Neutrophil (primary cell): Measurements from ENCODE around the gene EBPL.

Experiments used
- H3K27ac ChIP-seq: fragments of 200-600 bp; sonication (generic); 2 replicates; pipeline ENCODE4 v1.5.1; 2016; ENCODE audit warnings: mild to moderate bottlenecking, moderate library complexity
- H3K27me3 ChIP-seq: fragments of 200-600 bp; sonication (generic); 2 replicates; pipeline ENCODE4 v1.6.0; 2016; ENCODE audit warnings: mild to moderate bottlenecking
- H3K36me3 ChIP-seq: fragments of 200-600 bp; sonication (generic); 2 replicates; pipeline ENCODE4 v1.5.1; 2017
- H3K4me1 ChIP-seq, 2 experiments: fragments of 200-600 bp in 1 of 2; sonication (generic) in 1 of 2; 1 replicate in 1 of 2; 2 replicates in 1 of 2; pipeline versions ENCODE4 v1.5.1 to v1.6.1; 2013 to 2016; ENCODE audit warnings: low read depth in 1 of 2, low read length in 1 of 2, mild to moderate bottlenecking in 1 of 2, moderate library complexity in 1 of 2; ENCODE audit not compliant: control insufficient read depth in 1 of 2, insufficient read depth in 1 of 2
- H3K4me3 ChIP-seq, 2 experiments: fragments of 200-600 bp in 1 of 2; sonication (generic) in 1 of 2; 1 replicate in 1 of 2; 2 replicates in 1 of 2; pipeline ENCODE4 v1.5.1; 2013 to 2016; ENCODE audit warnings: low read depth in 1 of 2, low read length in 1 of 2, mild to moderate bottlenecking in 1 of 2, moderate library complexity in 1 of 2
- H3K9me3 ChIP-seq: fragments of 200-600 bp; sonication (generic); 2 replicates; pipeline ENCODE4 v1.5.1; 2016
- TF ChIP-seq, protein P1 (sequence below): fragments of 200-600 bp; sonication (generic); IDR thresholded peaks from 2 replicates; pipeline ENCODE4 v1.5.1; 2016; ENCODE audit warnings: antibody characterized with exemption

The EBPL gene

GRCh38 chr13:49681842-49682435 lies 9.3 kb downstream of the EBPL start:
- Histone ChIP-seq H3K27me3 (no peaks in the 10 kb centered on the region), H3K4me3 (no peak overlapping the region), H3K9me3 (no peaks in the 10 kb centered on the region)

GRCh38 chr13:49679246-49679645 lies 12.0 kb downstream of the EBPL start:
- no peaks in the 10 kb centered on the region for H3K4me1 ChIP-seq
- H3K27ac ChIP-seq = no peak overlapping the region
- H3K36me3 ChIP-seq = no peaks in the 10 kb centered on the region
- no peaks in the 10 kb centered on the region for H3K9me3 ChIP-seq
- no peak overlapping the region for H3K4me3 ChIP-seq
- H3K27me3 ChIP-seq = no peaks in the 10 kb centered on the region
- TF ChIP-seq, protein P1, sequence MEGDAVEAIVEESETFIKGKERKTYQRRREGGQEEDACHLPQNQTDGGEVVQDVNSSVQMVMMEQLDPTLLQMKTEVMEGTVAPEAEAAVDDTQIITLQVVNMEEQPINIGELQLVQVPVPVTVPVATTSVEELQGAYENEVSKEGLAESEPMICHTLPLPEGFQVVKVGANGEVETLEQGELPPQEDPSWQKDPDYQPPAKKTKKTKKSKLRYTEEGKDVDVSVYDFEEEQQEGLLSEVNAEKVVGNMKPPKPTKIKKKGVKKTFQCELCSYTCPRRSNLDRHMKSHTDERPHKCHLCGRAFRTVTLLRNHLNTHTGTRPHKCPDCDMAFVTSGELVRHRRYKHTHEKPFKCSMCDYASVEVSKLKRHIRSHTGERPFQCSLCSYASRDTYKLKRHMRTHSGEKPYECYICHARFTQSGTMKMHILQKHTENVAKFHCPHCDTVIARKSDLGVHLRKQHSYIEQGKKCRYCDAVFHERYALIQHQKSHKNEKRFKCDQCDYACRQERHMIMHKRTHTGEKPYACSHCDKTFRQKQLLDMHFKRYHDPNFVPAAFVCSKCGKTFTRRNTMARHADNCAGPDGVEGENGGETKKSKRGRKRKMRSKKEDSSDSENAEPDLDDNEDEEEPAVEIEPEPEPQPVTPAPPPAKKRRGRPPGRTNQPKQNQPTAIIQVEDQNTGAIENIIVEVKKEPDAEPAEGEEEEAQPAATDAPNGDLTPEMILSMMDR = no peak

More at GRCh38 chr13:49681842-49682435, 9.3 kb downstream of the EBPL start:
- Histone ChIP-seq H3K27ac (no peak overlapping the region), H3K4me1 (no peaks in the 10 kb centered on the region), H3K36me3 (no peaks in the 10 kb centered on the region)
- TF ChIP-seq, protein P1 = no peak

DNA sequence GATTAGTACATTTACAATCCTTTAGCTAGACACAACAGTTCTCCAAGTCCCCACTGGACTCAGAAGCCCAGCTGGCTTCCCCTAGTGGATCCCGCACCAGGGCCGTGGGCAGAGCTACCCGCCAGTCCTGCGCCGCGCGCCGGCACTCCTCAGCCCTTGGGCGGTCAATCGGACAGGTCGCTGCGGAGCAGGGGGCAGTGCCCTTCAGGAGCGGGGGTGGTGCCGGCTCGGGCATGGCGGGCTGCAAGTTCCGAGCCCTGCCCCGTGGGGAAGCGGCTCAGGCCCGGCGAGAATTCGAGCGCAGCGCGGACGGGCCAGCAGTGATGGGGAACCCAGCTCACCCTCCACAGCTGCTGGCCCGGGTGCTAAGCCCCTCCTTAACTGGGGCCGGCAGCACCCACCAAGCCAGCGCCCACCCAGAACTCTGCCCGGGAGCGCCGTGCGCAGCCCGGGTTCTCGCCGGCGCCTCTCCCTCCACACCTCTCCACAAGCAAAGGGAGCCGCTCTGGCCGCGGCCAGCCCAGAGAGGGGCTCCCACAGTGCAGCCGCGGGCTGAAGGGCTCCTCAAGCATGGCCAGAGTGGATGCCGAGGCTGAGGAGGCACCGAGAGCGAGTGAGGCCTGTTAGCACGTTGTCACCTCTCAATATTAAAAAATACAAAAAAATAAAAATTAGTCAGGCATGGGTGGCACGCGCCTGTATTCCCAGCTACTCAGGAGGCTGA lies 12.9 kb downstream of the EBPL start:
- Histone ChIP-seq H3K27me3 (no peaks in the 10 kb centered on the region), H3K27ac (no peak overlapping the region), H3K4me3 (no peak overlapping the region), H3K9me3 (no peaks in the 10 kb centered on the region), H3K36me3 (no peaks in the 10 kb centered on the region), H3K4me1 (no peaks in the 10 kb centered on the region)
- TF ChIP-seq, protein P1 = no peak

DNA sequence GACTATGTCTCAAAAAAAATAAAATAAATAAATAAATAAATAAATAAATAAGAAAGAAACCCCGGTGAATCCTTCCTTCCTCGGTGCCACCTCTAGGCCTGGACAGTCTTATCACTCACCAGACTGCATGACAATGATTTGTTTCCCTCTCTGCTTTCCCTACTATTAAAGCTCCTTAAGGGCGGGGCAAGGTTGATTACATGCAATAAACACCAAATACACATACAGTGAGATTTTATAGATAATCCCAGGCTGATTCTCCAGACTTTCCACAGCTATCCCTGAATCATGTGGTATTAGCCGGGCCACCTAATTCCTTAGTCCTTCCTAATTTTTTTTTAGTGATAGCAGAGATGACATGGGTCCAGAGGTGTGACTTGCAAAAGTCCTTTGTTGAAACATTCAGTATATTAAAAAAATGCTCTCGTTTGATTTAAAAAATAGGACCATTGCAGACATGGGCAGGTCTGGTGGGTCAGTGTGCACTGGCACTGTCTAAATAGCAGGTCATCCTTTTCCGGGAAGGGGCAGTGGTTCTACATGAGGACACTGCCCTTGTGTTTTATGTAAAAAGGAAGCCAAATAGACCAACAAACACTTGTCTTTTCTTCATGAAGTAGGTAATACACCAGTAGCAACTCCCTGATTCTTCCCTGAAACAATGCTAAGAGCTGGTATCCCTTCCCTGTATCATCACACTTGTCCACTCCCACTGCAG lies 14.5 kb downstream of the EBPL start:
- TF ChIP-seq, protein P1 = no peak
- no peaks in the 10 kb centered on the region for H3K4me1 ChIP-seq

GRCh38 chr13:49670828-49671227 lies 20.5 kb downstream of the EBPL start:
- TF ChIP-seq, protein P1 = no peak
- H3K9me3 ChIP-seq = no peaks in the 10 kb centered on the region
- no peak overlapping the region for H3K27ac ChIP-seq
- H3K36me3 ChIP-seq = peaks cover 7% of the 10 kb centered on the region
- no peak overlapping the region for H3K4me3 ChIP-seq
- H3K27me3 ChIP-seq = no peaks in the 10 kb centered on the region
- no peaks in the 10 kb centered on the region for H3K4me1 ChIP-seq

More for the DNA sequence above, 14.5 kb downstream of the EBPL start:
- Histone ChIP-seq H3K9me3 (no peaks in the 10 kb centered on the region), H3K27ac (no peak overlapping the region), H3K27me3 (no peaks in the 10 kb centered on the region), H3K4me3 (no peak overlapping the region), H3K36me3 (no peaks in the 10 kb centered on the region)
